ENCODE measurements around the gene CNKSR3.

CNKSR3 gene

GRCh38 chr6:154503658-154504057 is 6.8 kb downstream of the CNKSR3 start:
- Mint-ChIP-seq H3K27ac (no peak overlapping the region), H3K4me3 (no peak overlapping the region), H3K9me3 (peaks cover 4% of the 10 kb centered on the region), H3K36me3 (no peaks in the 10 kb centered on the region), H3K27me3 (peaks cover 15% of the 10 kb centered on the region), H3K4me1 (no peaks in the 10 kb centered on the region)
- DNase-seq (ENCODE audit: low spot score in 2 of 2): no peak
- ATAC-seq (ENCODE audit: low read depth): no peak

GRCh38 chr6:154502553-154502952 is 7.9 kb downstream of the CNKSR3 start:
- Mint-ChIP-seq H3K36me3 (no peaks in the 10 kb centered on the region), H3K27ac (no peak overlapping the region), H3K4me1 (no peaks in the 10 kb centered on the region), H3K4me3 (no peak overlapping the region), H3K9me3 (peaks cover 4% of the 10 kb centered on the region), H3K27me3 (peaks cover 12% of the 10 kb centered on the region)
- ATAC-seq (ENCODE audit: low read depth) (no peak), DNase-seq (ENCODE audit: low spot score in 2 of 2) (no peak)

- Mint-ChIP-seq H3K27ac (no peak overlapping the region), H3K27me3 (peaks cover 12% of the 10 kb centered on the region), H3K4me1 (no peaks in the 10 kb centered on the region), H3K36me3 (no peaks in the 10 kb centered on the region), H3K9me3 (peaks cover 4% of the 10 kb centered on the region), H3K4me3 (no peak overlapping the region)
- DNase-seq (ENCODE audit: low spot score in 2 of 2) (no peak), ATAC-seq (ENCODE audit: low read depth) (no peak)
Observed at GRCh38 chr6:154501578-154501868, 9.0 kb downstream of the CNKSR3 start.

GRCh38 chr6:154500769-154501577 is 9.5 kb downstream of the CNKSR3 start:
- Mint-ChIP-seq H3K4me3 (no peak overlapping the region), H3K36me3 (no peaks in the 10 kb centered on the region), H3K27me3 (peaks cover 10% of the 10 kb centered on the region), H3K27ac (no peak overlapping the region), H3K9me3 (peaks cover 4% of the 10 kb centered on the region), H3K4me1 (no peaks in the 10 kb centered on the region)
- ATAC-seq (ENCODE audit: low read depth): no peak
- no peak for DNase-seq (ENCODE audit: low spot score in 2 of 2)

- no peaks in the 10 kb centered on the region for H3K4me1 Mint-ChIP-seq
- H3K27me3 Mint-ChIP-seq: peaks cover 10% of the 10 kb centered on the region
- peaks cover 4% of the 10 kb centered on the region for H3K9me3 Mint-ChIP-seq
- no peaks in the 10 kb centered on the region for H3K36me3 Mint-ChIP-seq
- H3K4me3 Mint-ChIP-seq: no peak overlapping the region
- ATAC-seq (ENCODE audit: low read depth) (no peak), DNase-seq (ENCODE audit: low spot score in 2 of 2) (no peak)
- no peak overlapping the region for H3K27ac Mint-ChIP-seq
Observed at GRCh38 chr6:154499855-154500589, 10.5 kb downstream of the CNKSR3 start.

- peaks cover 4% of the 10 kb centered on the region for H3K9me3 Mint-ChIP-seq
- H3K27ac Mint-ChIP-seq: no peak overlapping the region
- H3K4me1 Mint-ChIP-seq: no peaks in the 10 kb centered on the region
- DNase-seq (ENCODE audit: low spot score in 2 of 2): no peak
- H3K27me3 Mint-ChIP-seq: peaks cover 8% of the 10 kb centered on the region
- H3K4me3 Mint-ChIP-seq: no peak overlapping the region
- H3K36me3 Mint-ChIP-seq: no peaks in the 10 kb centered on the region
- no peak for ATAC-seq (ENCODE audit: low read depth)
Observed at GRCh38 chr6:154498340-154498934, 12.0 kb downstream of the CNKSR3 start.

- ATAC-seq (ENCODE audit: low read depth): no peak
- Mint-ChIP-seq H3K27me3 (peaks cover 6% of the 10 kb centered on the region), H3K36me3 (no peaks in the 10 kb centered on the region), H3K27ac (no peak overlapping the region), H3K9me3 (peaks cover 4% of the 10 kb centered on the region), H3K4me3 (no peak overlapping the region), H3K4me1 (no peaks in the 10 kb centered on the region)
- no peak for DNase-seq (ENCODE audit: low spot score in 2 of 2)
Observed at GRCh38 chr6:154496793-154497517, 13.5 kb downstream of the CNKSR3 start.

GRCh38 chr6:154496186-154496585 is 14.3 kb downstream of the CNKSR3 start:
- DNase-seq (ENCODE audit: low spot score in 2 of 2) (no peak), ATAC-seq (ENCODE audit: low read depth) (no peak)
- no peaks in the 10 kb centered on the region for H3K9me3 Mint-ChIP-seq
- no peaks in the 10 kb centered on the region for H3K4me1 Mint-ChIP-seq
- peaks cover 1% of the 10 kb centered on the region for H3K27me3 Mint-ChIP-seq
- no peak overlapping the region for H3K27ac Mint-ChIP-seq
- H3K4me3 Mint-ChIP-seq: no peak overlapping the region
- H3K36me3 Mint-ChIP-seq: no peaks in the 10 kb centered on the region

- H3K9me3 Mint-ChIP-seq: no peaks in the 10 kb centered on the region
- H3K4me3 Mint-ChIP-seq: no peak overlapping the region
- no peaks in the 10 kb centered on the region for H3K36me3 Mint-ChIP-seq
- H3K4me1 Mint-ChIP-seq: no peaks in the 10 kb centered on the region
- H3K27ac Mint-ChIP-seq: no peak overlapping the region
- ATAC-seq (ENCODE audit: low read depth) (no peak), DNase-seq (ENCODE audit: low spot score in 2 of 2) (no peak)
- no peaks in the 10 kb centered on the region for H3K27me3 Mint-ChIP-seq
Observed at GRCh38 chr6:154494592-154495311, 15.7 kb downstream of the CNKSR3 start.

GRCh38 chr6:154491567-154492470 is 18.7 kb downstream of the CNKSR3 start:
- no peaks in the 10 kb centered on the region for H3K36me3 Mint-ChIP-seq
- no peaks in the 10 kb centered on the region for H3K27me3 Mint-ChIP-seq
- H3K27ac Mint-ChIP-seq: no peak overlapping the region
- no peak for DNase-seq (ENCODE audit: low spot score in 2 of 2)
- no peaks in the 10 kb centered on the region for H3K4me1 Mint-ChIP-seq
- no peak overlapping the region for H3K4me3 Mint-ChIP-seq
- no peak for ATAC-seq (ENCODE audit: low read depth)
- H3K9me3 Mint-ChIP-seq: no peaks in the 10 kb centered on the region

- H3K4me3 Mint-ChIP-seq: no peak overlapping the region
- H3K9me3 Mint-ChIP-seq: no peaks in the 10 kb centered on the region
- no peak overlapping the region for H3K27ac Mint-ChIP-seq
- no peaks in the 10 kb centered on the region for H3K27me3 Mint-ChIP-seq
- DNase-seq (ENCODE audit: low spot score in 2 of 2): no peak
- H3K4me1 Mint-ChIP-seq: no peaks in the 10 kb centered on the region
- H3K36me3 Mint-ChIP-seq: no peaks in the 10 kb centered on the region
- ATAC-seq (ENCODE audit: low read depth): no peak
Observed at GRCh38 chr6:154489822-154490221, 20.7 kb downstream of the CNKSR3 start.

- Mint-ChIP-seq H3K4me3 (no peak overlapping the region), H3K27ac (no peak overlapping the region), H3K27me3 (no peaks in the 10 kb centered on the region), H3K9me3 (no peaks in the 10 kb centered on the region), H3K4me1 (no peaks in the 10 kb centered on the region), H3K36me3 (no peaks in the 10 kb centered on the region)
- DNase-seq (ENCODE audit: low spot score in 2 of 2) (no peak), ATAC-seq (ENCODE audit: low read depth) (no peak)
Observed at GRCh38 chr6:154488802-154489437, 21.6 kb downstream of the CNKSR3 start.

Data from memory B cell (primary cell).